Endothelial cell (in vitro differentiated cells): ENCODE results near the gene IGF2BP1. TPM values are rescaled to one million over a fixed set of nuclear protein-coding genes. Genes with fewer than 3 reads are reported as not detected.
"Not testable (repeated sequence)": the region's sequence is repeated elsewhere in the genome, so short reads cannot be mapped to it uniquely, and the experiment has no call there.

ENCODE experiments used
- DNase-seq: peaks from one replicate; pipeline ENCODE4 v3.0.0; 2021; ENCODE audit warnings: low spot score
- H3K27ac Mint-ChIP-seq: one replicate; pipeline ENCODE4 v1.8.0; 2021; ENCODE audit warnings: mixed read lengths, inconsistent platforms; ENCODE audit not compliant: unreplicated experiment
- H3K27me3 Mint-ChIP-seq: one replicate; pipeline ENCODE4 v1.8.0; 2021; ENCODE audit warnings: mild to moderate bottlenecking, moderate library complexity, mixed read lengths, inconsistent platforms; ENCODE audit not compliant: unreplicated experiment
- H3K36me3 Mint-ChIP-seq: one replicate; pipeline ENCODE4 v1.8.0; 2021; ENCODE audit warnings: mild to moderate bottlenecking, low read depth, mixed read lengths, inconsistent platforms; ENCODE audit not compliant: unreplicated experiment
- H3K4me1 Mint-ChIP-seq: one replicate; pipeline ENCODE4 v1.8.0; 2021; ENCODE audit warnings: mild to moderate bottlenecking, mixed read lengths, inconsistent platforms; ENCODE audit not compliant: unreplicated experiment
- H3K4me3 Mint-ChIP-seq: one replicate; pipeline ENCODE4 v1.8.0; 2021; ENCODE audit warnings: mild to moderate bottlenecking, mixed read lengths, inconsistent platforms; ENCODE audit not compliant: unreplicated experiment
- H3K9me3 Mint-ChIP-seq: one replicate; pipeline ENCODE4 v1.8.0; 2021; ENCODE audit warnings: mixed read lengths, inconsistent platforms; ENCODE audit not compliant: unreplicated experiment
- CTCF ChIP-seq: fragments of 200-600 bp; sonication (generic); IDR thresholded peaks from one replicate; pipeline ENCODE4 v1.5.0; 2021; ENCODE audit warnings: antibody characterized with exemption; ENCODE audit not compliant: unreplicated experiment
- total RNA-seq: library from RNA; stranded (reverse); fragmentation: NEBNext Ultra II Directional; extraction: Animal tissue kit (Norgen Biotek cat#: 25700); gene quantifications from one replicate; pipeline ENCODE4 v1.2.1, GENCODE V29; 2021; ENCODE audit not compliant: unreplicated experiment

Gene IGF2BP1
- total RNA-seq, 1 donor from 2014 or later, result 298 TPM

- Mint-ChIP-seq H3K27ac (peak overlapping the region; percentile 80), H3K4me3 (no peak overlapping the region), H3K36me3 (peaks cover 25% of the 10 kb centered on the region), H3K27me3 (peaks cover 12% of the 10 kb centered on the region), H3K9me3 (no peaks in the 10 kb centered on the region), H3K4me1 (peaks cover 48% of the 10 kb centered on the region)
- TF ChIP-seq CTCF, result no peak
- DNase-seq, result no peak
Observed at GRCh38 chr17:49020609-49021008, 23.4 kb downstream of the IGF2BP1 start.

GRCh38 chr17:49021095-49021767, 24.0 kb downstream of the IGF2BP1 start:
- no peak for DNase-seq
- Mint-ChIP-seq H3K4me1 (peaks cover 42% of the 10 kb centered on the region), H3K4me3 (no peak overlapping the region), H3K36me3 (peaks cover 25% of the 10 kb centered on the region), H3K9me3 (no peaks in the 10 kb centered on the region), H3K27ac (peak overlapping the region; percentile 94), H3K27me3 (peaks cover 10% of the 10 kb centered on the region)
- no peak for TF ChIP-seq CTCF

- peaks cover 42% of the 10 kb centered on the region for H3K4me1 Mint-ChIP-seq
- H3K9me3 Mint-ChIP-seq, result no peaks in the 10 kb centered on the region
- no peak for DNase-seq
- H3K36me3 Mint-ChIP-seq, result peaks cover 28% of the 10 kb centered on the region
- TF ChIP-seq CTCF, result no peak
- peak overlapping the region; percentile 94 for H3K27ac Mint-ChIP-seq
- H3K27me3 Mint-ChIP-seq, result peaks cover 13% of the 10 kb centered on the region
- no peak overlapping the region for H3K4me3 Mint-ChIP-seq
Observed at GRCh38 chr17:49021768-49022103, 24.6 kb downstream of the IGF2BP1 start.

DNA sequence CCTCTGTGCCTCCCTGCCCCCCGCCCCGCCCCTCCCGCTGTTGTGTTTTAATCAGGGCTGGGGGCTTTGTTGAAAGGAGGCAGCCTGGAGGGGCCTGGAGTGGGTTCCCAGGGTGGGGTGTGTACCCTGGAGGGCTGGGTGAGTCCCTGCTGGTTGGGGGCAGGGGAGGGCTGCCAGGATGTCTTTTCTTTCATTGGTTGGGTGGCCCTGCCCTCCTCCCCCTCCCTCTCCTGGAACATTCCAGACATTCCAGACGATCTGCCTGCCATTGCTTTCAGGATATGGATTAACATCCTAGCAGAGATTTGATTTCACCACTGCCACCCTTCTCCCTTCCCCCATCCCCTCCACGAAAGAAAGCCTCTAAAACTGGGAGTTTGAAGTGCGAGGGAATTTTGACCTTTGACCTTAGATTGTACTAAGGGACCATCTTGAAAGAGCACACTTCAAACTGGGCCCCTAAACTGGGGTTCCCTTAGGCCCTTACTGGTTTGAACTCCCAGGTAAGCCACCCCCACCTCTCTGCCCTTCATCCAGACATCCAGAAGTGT, 25.3 kb downstream of the IGF2BP1 start:
- Mint-ChIP-seq H3K27me3 (peaks cover 9% of the 10 kb centered on the region), H3K9me3 (no peaks in the 10 kb centered on the region), H3K4me3 (peak overlapping the region; percentile 72), H3K27ac (peak overlapping the region; percentile 94), H3K4me1 (peaks cover 47% of the 10 kb centered on the region), H3K36me3 (peaks cover 36% of the 10 kb centered on the region)
- no peak for TF ChIP-seq CTCF
- peak; percentile 62 for DNase-seq

GRCh38 chr17:49024523-49024922, 27.3 kb downstream of the IGF2BP1 start:
- H3K4me3 Mint-ChIP-seq, result no peak overlapping the region

DNA sequence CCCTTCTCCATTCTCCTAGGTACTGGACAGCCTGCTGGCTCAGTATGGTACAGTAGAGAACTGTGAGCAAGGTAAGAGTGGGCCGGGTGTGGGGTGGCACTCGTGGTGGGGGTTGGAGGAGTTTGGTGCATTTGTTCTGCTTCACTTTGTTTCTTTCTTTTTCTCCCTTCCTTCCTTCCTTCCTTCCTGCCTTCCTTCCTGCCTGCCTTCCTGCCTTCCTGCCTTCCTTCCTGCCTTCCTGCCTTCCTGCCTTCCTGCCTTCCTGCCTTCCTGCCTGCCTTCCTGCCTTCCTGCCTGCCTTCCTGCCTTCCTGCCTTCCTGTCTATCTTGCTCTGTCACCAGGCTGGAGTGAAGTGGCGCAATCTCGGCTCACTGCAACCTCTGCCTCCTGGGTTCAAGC, 29.3 kb downstream of the IGF2BP1 start:
- Mint-ChIP-seq H3K36me3 (peaks cover 55% of the 10 kb centered on the region), H3K4me3 (peak overlapping the region; percentile 90), H3K4me1 (peaks cover 46% of the 10 kb centered on the region), H3K27ac (peak overlapping the region; percentile 70)
- not testable (repeated sequence) for DNase-seq, H3K27me3 Mint-ChIP-seq, H3K9me3 Mint-ChIP-seq

More at GRCh38 chr17:49024523-49024922, 27.3 kb downstream of the IGF2BP1 start:
- Mint-ChIP-seq H3K27ac (no peak overlapping the region), H3K36me3 (peaks cover 51% of the 10 kb centered on the region), H3K4me1 (peaks cover 51% of the 10 kb centered on the region), H3K9me3 (no peaks in the 10 kb centered on the region), H3K27me3 (peaks cover 9% of the 10 kb centered on the region)
- no peak for TF ChIP-seq CTCF
- no peak for DNase-seq
